ENCODE data around the gene KANSL1.

KANSL1 gene

GRCh38 chr17:45992904-45993303, 200.3 kb downstream of the KANSL1 start:
- no peak for DNase-seq

DNA sequence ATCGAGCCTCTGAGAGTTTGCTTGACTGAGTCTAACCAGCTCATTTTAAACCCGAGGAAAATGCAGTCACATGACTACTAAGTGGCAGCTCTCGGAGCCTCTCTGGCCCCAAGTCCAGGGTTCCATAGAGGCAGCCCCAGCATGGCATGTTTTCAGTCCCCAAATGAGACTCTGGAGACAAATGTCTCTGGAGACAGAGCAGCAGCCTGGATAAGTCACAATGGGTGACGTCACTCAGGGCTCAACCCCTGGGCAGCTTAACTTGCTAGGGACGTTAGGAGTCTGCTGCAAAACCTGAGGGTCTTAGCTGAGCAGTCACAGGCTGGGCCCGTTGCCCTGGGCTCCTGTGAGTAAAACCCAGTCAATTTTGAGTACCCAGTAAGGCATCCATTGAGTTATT, 201.1 kb downstream of the KANSL1 start:
- DNase-seq, result no peak

GRCh38 chr17:45991341-45991740, 201.9 kb downstream of the KANSL1 start:
- no peak for DNase-seq

GRCh38 chr17:45990886-45991285, 202.3 kb downstream of the KANSL1 start:
- DNase-seq, result no peak

DNA sequence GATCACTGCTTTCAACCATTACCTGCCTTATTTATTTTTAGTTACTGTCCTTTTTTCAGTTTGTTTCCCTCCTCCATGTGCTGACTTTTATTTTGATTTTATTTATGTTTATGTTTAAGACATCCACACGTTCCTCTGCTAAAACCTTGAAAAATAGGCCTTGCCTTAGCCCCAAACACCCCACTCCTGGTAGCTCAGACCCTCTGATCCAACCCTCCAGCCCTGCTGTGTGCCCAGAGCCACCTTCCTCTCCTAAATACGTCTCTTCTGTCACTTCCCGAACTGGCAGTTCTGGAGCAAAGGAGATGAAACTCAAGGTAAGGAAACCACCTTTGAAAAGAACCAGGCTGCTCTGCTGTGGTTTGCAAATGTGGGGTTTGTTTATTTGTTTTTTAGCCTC, 203.5 kb downstream of the KANSL1 start:
- no peak for DNase-seq

DNA sequence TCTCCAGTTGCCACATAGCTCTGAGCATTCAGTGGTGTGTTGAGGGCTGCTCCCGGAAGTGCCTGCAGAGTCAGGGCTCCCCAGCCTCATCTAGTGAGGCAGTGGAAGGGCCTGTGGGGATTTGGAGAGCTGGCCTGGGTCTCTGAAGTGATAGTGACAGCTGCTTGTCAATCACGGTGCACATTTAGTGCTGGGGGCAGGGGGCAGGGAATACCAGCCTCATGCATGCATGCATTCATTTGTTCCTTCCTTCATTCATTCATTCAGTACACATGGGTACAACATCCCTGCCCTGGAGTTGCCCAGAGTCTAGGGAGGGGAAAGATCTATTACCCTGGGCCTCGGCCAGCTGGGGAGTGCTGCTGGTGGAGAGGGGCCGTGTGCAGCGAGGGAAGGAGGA, 205.5 kb downstream of the KANSL1 start:
- DNase-seq, result no peak

DNA sequence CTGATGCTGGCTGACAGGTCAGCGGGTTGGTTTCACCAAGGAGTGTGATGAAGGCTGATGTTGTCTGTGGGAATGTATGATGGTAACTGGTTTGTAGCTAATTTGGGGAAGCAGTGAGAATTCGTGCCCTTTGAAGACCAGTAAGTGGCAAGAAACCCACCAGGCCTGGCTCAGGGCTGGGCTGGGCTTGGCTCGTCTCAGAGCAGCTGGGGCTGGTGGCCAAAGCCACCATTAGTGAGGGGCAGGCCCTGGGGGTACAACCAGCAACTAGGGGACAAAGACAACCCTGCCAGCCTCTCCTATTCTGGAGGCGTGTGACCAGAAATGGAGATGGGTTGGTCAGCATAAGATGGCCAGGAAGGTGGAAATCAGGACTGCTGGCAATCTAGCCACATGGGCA, 207.2 kb downstream of the KANSL1 start:
- no peak for DNase-seq

GRCh38 chr17:45985447-45985846, 207.8 kb downstream of the KANSL1 start:
- DNase-seq, result no peak

GRCh38 chr17:45984368-45984767, 208.9 kb downstream of the KANSL1 start:
- no peak for DNase-seq

DNA sequence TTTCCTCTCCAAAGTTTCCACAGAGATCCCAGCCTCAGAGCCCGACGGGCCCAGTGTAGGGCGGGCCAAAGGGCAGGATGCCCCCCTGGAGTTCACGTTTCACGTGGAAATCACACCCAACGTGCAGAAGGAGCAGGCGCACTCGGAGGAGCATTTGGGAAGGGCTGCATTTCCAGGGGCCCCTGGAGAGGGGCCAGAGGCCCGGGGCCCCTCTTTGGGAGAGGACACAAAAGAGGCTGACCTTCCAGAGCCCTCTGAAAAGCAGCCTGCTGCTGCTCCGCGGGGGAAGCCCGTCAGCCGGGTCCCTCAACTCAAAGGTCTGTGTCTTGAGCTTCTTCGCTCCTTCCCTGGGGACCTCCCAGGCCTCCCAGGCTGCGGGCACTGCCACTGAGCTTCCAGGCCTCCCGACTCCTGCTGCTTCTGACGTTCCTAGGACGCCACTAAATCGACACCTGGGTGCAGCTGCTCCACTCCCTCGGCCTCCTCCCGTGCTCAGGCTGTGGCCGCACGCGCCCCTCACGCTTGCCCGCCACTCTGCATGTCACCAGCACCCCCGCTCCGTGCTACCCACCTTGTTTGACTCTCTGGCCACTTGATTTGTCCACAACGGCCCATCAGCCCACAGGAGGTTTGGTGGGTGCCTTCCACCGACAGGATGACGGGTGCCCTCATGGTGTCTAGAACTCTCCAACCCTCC, 209.5 kb downstream of the KANSL1 start:
- DNase-seq, result no peak

DNA sequence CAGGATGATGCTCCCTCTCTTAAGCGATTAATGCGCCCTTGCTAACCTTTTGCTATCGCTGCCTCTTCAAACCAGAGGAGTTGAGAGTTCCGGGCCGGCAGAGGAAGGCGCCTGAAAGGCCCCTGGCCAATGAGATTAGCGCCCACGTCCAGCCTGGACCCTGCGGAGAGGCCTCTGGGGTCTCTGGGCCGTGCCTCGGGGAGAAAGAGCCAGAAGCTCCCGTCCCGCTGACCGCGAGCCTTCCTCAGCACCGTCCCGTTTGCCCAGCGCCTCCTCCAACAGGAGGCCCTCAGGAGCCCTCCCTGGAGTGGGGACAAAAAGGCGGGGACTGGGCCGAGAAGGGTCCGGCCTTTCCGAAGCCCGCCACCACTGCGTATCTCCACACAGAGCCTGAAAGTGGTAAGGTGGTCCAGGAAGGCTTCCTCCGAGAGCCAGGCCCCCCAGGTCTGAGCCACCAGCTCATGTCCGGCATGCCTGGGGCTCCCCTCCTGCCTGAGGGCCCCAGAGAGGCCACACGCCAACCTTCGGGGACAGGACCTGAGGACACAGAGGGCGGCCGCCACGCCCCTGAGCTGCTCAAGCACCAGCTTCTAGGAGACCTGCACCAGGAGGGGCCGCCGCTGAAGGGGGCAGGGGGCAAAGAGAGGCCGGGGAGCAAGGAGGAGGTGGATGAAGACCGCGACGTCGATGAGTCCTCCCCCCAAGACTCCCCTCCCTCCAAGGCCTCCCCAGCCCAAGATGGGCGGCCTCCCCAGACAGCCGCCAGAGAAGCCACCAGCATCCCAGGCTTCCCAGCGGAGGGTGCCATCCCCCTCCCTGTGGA, 210.2 kb downstream of the KANSL1 start:
- DNase-seq, result no peak

DNA sequence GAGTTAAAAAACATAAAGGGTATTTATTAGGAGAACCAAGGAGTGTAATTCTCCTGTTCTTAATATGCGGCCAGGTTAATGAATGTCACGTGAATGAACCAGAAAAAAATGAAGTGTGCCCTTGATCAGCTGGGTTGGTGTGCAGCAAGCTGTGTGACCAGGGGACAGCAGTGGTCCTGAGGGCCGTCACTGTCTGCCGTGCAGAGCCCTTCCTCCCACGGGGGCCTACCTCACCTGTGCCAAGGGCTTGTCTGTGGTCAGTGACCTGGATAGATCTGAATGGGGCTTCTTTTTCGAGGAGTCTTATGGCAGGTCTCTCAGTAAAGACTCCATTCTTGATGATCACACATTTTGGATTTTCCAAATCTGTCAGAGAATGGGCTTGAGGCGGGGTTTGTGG, 211.9 kb downstream of the KANSL1 start:
- DNase-seq, result no peak

- no peak for DNase-seq
These were observed 212.4 kb downstream of the KANSL1 start for GRCh38 chr17:45980855-45981254.

Data from 8988T (cell line).